ENCODE results near the gene ASIC5.

The ASIC5 gene

GRCh38 chr4:155832664-155833063 lies 33.4 kb downstream of the ASIC5 start:
- Histone ChIP-seq H3K4me3 (ENCODE audit: insufficient read depth, low read length, poor library complexity, severe bottlenecking) (no peak overlapping the region), H3K36me3 (ENCODE audit: low read length) (no peaks in the 10 kb centered on the region), H3K9me3 (ENCODE audit: insufficient read depth, low read length) (no peaks in the 10 kb centered on the region), H3K9me2 (replicated peaks; ENCODE audit: insufficient read depth, low read length) (no peaks in the 10 kb centered on the region), H3K27ac (ENCODE audit: low read depth, low read length) (no peak overlapping the region), H3K4me2 (ENCODE audit: low read depth, low read length, poor library complexity, severe bottlenecking) (no peak overlapping the region), H3K79me2 (ENCODE audit: insufficient read depth, low read length) (no peaks in the 10 kb centered on the region), H3F3A (ENCODE audit: insufficient read depth) (no peaks in the 10 kb centered on the region), H4K20me1 (ENCODE audit: low read depth, low read length) (no peaks in the 10 kb centered on the region), H3K9ac (ENCODE audit: low read length) (no peak overlapping the region), H3K27me3 (ENCODE audit: low read length) (no peaks in the 10 kb centered on the region; the same call in 1 of the 2 replicates), H2AFZ (ENCODE audit: low read depth, low read length, severe bottlenecking) (no peak overlapping the region)
- no peak for TF ChIP-seq EZH2phosphoT487 (conservative IDR thresholded peaks at IDR 0.05; ENCODE audit: low read length)
- no peak for TF ChIP-seq CTCF (IDR thresholded peaks at IDR 0.05; ENCODE audit: insufficient read depth, low read length, poor library complexity, severe bottlenecking)

GRCh38 chr4:155828628-155829027 lies 37.4 kb downstream of the ASIC5 start:
- no peaks in the 10 kb centered on the region for H3K79me2 ChIP-seq (ENCODE audit: insufficient read depth, low read length)
- no peak overlapping the region for H3K27ac ChIP-seq (ENCODE audit: low read depth, low read length)
- TF ChIP-seq CTCF (IDR thresholded peaks at IDR 0.05; ENCODE audit: insufficient read depth, low read length, poor library complexity, severe bottlenecking) (no peak), EZH2phosphoT487 (conservative IDR thresholded peaks at IDR 0.05; ENCODE audit: low read length) (no peak)
- H2AFZ ChIP-seq (ENCODE audit: low read depth, low read length, severe bottlenecking) = no peak overlapping the region
- no peak overlapping the region for H3K4me2 ChIP-seq (ENCODE audit: low read depth, low read length, poor library complexity, severe bottlenecking)
- H3K9me2 ChIP-seq (replicated peaks; ENCODE audit: insufficient read depth, low read length) = no peaks in the 10 kb centered on the region; the same call in 1 of the 2 replicates
- no peak overlapping the region for H3K4me3 ChIP-seq (ENCODE audit: insufficient read depth, low read length, poor library complexity, severe bottlenecking)
- no peaks in the 10 kb centered on the region for H3K27me3 ChIP-seq (ENCODE audit: low read length)
- H3F3A ChIP-seq (ENCODE audit: insufficient read depth) = no peaks in the 10 kb centered on the region
- H3K36me3 ChIP-seq (ENCODE audit: low read length) = no peaks in the 10 kb centered on the region
- no peaks in the 10 kb centered on the region for H3K9me3 ChIP-seq (ENCODE audit: insufficient read depth, low read length)
- no peaks in the 10 kb centered on the region for H4K20me1 ChIP-seq (ENCODE audit: low read depth, low read length)
- no peak overlapping the region for H3K9ac ChIP-seq (ENCODE audit: low read length)

GRCh38 chr4:155822572-155822971 lies 43.5 kb downstream of the ASIC5 start:
- TF ChIP-seq EZH2phosphoT487 (conservative IDR thresholded peaks at IDR 0.05; ENCODE audit: low read length) (no peak), CTCF (IDR thresholded peaks at IDR 0.05; ENCODE audit: insufficient read depth, low read length, poor library complexity, severe bottlenecking) (no peak)
- Histone ChIP-seq H3K36me3 (ENCODE audit: low read length) (no peaks in the 10 kb centered on the region), H3K9me2 (replicated peaks; ENCODE audit: insufficient read depth, low read length) (no peaks in the 10 kb centered on the region; the same call in 1 of the 2 replicates), H2AFZ (ENCODE audit: low read depth, low read length, severe bottlenecking) (no peak overlapping the region), H4K20me1 (ENCODE audit: low read depth, low read length) (no peaks in the 10 kb centered on the region), H3K79me2 (ENCODE audit: insufficient read depth, low read length) (no peaks in the 10 kb centered on the region), H3K4me2 (ENCODE audit: low read depth, low read length, poor library complexity, severe bottlenecking) (no peak overlapping the region), H3K27me3 (ENCODE audit: low read length) (no peaks in the 10 kb centered on the region), H3F3A (ENCODE audit: insufficient read depth) (no peaks in the 10 kb centered on the region), H3K9ac (ENCODE audit: low read length) (no peak overlapping the region), H3K4me3 (ENCODE audit: insufficient read depth, low read length, poor library complexity, severe bottlenecking) (no peak overlapping the region), H3K27ac (ENCODE audit: low read depth, low read length) (no peak overlapping the region), H3K9me3 (ENCODE audit: insufficient read depth, low read length) (no peaks in the 10 kb centered on the region)

Data from SU-DHL-6 (cell line).